ENCODE data around the gene LAMB1.

LAMB1 gene

DNA sequence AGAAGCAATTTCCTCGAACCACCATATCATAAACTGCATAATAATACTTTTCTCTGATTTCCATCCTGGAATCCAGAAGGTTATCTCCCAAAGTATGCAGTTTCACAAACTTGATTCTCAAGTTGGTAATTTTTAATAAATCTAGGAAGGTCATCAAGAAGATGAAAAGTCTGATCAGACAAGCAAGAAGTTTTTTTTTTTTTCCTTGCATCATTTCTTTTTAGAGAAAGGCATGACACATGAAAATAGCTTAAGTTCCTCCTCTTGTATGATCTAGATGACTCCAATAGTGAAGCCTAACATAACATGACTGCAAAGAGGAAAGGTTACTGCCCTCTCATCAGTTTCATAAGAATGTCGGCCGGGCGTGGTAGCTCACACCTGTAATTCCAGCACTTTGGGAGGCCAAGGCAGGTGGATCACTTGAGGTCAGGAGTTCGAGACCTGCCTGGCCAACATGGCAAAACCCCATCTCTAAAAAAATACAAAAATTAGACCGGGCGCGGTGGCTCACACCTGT is 22.2 kb downstream of the LAMB1 start:
- H3K9me3 ChIP-seq (replicated peaks; ENCODE audit: insufficient read depth, low read length), result no peaks in the 10 kb centered on the region
- no peaks in the 10 kb centered on the region for H3F3A ChIP-seq (ENCODE audit: insufficient read depth, low read length)
- no peak overlapping the region for H2AFZ ChIP-seq (ENCODE audit: low read length)
- H3K9me2 ChIP-seq (replicated peaks; ENCODE audit: insufficient read depth, low read length), result no peaks in the 10 kb centered on the region
- DNase-seq, result no peak
- no peaks in the 10 kb centered on the region for H3K4me1 ChIP-seq (ENCODE audit: low read length)
- no peaks in the 10 kb centered on the region for H3K36me3 ChIP-seq (replicated peaks; ENCODE audit: insufficient read depth, low read length)
- H4K20me1 ChIP-seq (ENCODE audit: insufficient read depth, low read length), result no peaks in the 10 kb centered on the region
- TF ChIP-seq, protein P1, sequence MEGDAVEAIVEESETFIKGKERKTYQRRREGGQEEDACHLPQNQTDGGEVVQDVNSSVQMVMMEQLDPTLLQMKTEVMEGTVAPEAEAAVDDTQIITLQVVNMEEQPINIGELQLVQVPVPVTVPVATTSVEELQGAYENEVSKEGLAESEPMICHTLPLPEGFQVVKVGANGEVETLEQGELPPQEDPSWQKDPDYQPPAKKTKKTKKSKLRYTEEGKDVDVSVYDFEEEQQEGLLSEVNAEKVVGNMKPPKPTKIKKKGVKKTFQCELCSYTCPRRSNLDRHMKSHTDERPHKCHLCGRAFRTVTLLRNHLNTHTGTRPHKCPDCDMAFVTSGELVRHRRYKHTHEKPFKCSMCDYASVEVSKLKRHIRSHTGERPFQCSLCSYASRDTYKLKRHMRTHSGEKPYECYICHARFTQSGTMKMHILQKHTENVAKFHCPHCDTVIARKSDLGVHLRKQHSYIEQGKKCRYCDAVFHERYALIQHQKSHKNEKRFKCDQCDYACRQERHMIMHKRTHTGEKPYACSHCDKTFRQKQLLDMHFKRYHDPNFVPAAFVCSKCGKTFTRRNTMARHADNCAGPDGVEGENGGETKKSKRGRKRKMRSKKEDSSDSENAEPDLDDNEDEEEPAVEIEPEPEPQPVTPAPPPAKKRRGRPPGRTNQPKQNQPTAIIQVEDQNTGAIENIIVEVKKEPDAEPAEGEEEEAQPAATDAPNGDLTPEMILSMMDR (IDR thresholded peaks at IDR 0.05; ENCODE audit: low read length), result no peak
- no peak for TF ChIP-seq EZH2 (optimal IDR thresholded peaks at IDR 0.05; ENCODE audit: low read depth, low read length)
- no peak for TF ChIP-seq EZH2phosphoT487 (IDR thresholded peaks at IDR 0.05; ENCODE audit: low read length)
- no peaks in the 10 kb centered on the region for H3K79me2 ChIP-seq (ENCODE audit: low read length)
- H3K27me3 ChIP-seq (replicated peaks; ENCODE audit: insufficient read depth, low read length), result no peaks in the 10 kb centered on the region
- no peak overlapping the region for H3K4me2 ChIP-seq (ENCODE audit: low read depth, low read length)
- no peak overlapping the region for H3K4me3 ChIP-seq (ENCODE audit: low read length)
- H3K9ac ChIP-seq (ENCODE audit: low read length), result no peak overlapping the region
- no peak overlapping the region for H3K27ac ChIP-seq (ENCODE audit: low read length)

DNA sequence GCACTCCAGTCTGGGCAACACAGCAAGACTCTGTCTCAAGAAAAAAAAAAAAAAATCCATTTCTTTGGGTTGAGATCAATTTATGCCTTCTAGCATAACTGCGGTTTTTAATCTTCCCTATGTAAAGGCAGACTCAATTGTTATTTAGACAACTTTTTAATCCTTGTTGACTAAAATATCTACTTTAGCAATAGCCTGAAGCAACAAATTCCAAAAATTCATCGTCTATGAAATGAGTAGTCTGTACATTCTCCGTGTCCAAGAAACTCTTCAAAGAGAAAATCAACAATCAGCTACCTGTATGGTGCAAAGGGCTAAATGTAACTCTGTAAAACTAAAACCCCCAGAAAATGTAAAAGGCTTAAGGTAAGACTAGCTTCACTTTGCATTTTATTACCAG is 22.8 kb downstream of the LAMB1 start:
- no peaks in the 10 kb centered on the region for H3K36me3 ChIP-seq (replicated peaks; ENCODE audit: insufficient read depth, low read length)

DNA sequence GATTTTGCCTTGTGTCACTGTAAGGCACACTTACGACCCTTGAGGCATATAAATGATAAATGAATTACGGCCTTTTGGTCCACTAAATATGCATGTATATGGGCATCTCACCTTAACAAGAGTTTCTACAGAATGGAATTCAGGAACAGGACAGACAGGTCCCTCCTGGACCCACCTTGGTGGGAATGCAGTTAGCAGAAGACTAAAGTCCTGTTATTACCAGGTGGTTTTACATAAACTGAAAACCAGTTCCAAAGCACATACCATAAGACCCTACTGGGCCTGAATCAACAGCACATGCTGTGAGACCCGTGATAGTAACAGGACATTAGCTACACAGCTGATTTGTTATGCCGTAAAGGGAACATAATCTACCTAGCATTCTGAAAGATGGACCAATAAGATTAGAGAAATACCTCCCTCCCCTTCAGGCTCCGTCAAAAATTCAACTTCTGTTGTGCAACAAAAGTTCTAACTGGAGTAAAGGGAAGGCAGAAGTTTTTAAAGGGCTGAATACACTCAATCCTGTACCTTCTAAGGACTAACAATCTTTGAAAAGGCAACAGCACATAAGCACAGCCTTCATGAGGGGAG is 24.0 kb downstream of the LAMB1 start:
- no peaks in the 10 kb centered on the region for H3K79me2 ChIP-seq (ENCODE audit: low read length)
- no peaks in the 10 kb centered on the region for H4K20me1 ChIP-seq (ENCODE audit: insufficient read depth, low read length)
- H3K4me3 ChIP-seq (ENCODE audit: low read length), result no peak overlapping the region
- DNase-seq, result no peak
- H3K9me3 ChIP-seq (replicated peaks; ENCODE audit: insufficient read depth, low read length), result no peaks in the 10 kb centered on the region
- H3K4me2 ChIP-seq (ENCODE audit: low read depth, low read length), result no peak overlapping the region
- H2AFZ ChIP-seq (ENCODE audit: low read length), result no peak overlapping the region
- H3K27ac ChIP-seq (ENCODE audit: low read length), result no peak overlapping the region
- H3K9me2 ChIP-seq (replicated peaks; ENCODE audit: insufficient read depth, low read length), result no peaks in the 10 kb centered on the region
- H3K9ac ChIP-seq (ENCODE audit: low read length), result no peak overlapping the region
- TF ChIP-seq EZH2phosphoT487 (IDR thresholded peaks at IDR 0.05; ENCODE audit: low read length) (no peak), EZH2 (optimal IDR thresholded peaks at IDR 0.05; ENCODE audit: low read depth, low read length) (no peak)
- TF ChIP-seq, protein P1 (IDR thresholded peaks at IDR 0.05; ENCODE audit: low read length), result no peak
- no peaks in the 10 kb centered on the region for H3K4me1 ChIP-seq (ENCODE audit: low read length)
- no peaks in the 10 kb centered on the region for H3K27me3 ChIP-seq (replicated peaks; ENCODE audit: insufficient read depth, low read length)
- no peaks in the 10 kb centered on the region for H3F3A ChIP-seq (ENCODE audit: insufficient read depth, low read length)
- H3K36me3 ChIP-seq (replicated peaks; ENCODE audit: insufficient read depth, low read length), result no peaks in the 10 kb centered on the region

More for the DNA sequence above, 22.8 kb downstream of the LAMB1 start:
- TF ChIP-seq EZH2phosphoT487 (IDR thresholded peaks at IDR 0.05; ENCODE audit: low read length) (no peak), EZH2 (optimal IDR thresholded peaks at IDR 0.05; ENCODE audit: low read depth, low read length) (no peak)
- TF ChIP-seq, protein P1 (IDR thresholded peaks at IDR 0.05; ENCODE audit: low read length), result no peak
- Histone ChIP-seq H2AFZ (ENCODE audit: low read length) (no peak overlapping the region), H3K27me3 (replicated peaks; ENCODE audit: insufficient read depth, low read length) (no peaks in the 10 kb centered on the region), H3K4me2 (ENCODE audit: low read depth, low read length) (no peak overlapping the region), H3K9me3 (replicated peaks; ENCODE audit: insufficient read depth, low read length) (no peaks in the 10 kb centered on the region), H3K27ac (ENCODE audit: low read length) (no peak overlapping the region), H3K4me1 (ENCODE audit: low read length) (no peaks in the 10 kb centered on the region), H3K79me2 (ENCODE audit: low read length) (no peaks in the 10 kb centered on the region), H3K9me2 (replicated peaks; ENCODE audit: insufficient read depth, low read length) (no peaks in the 10 kb centered on the region), H3F3A (ENCODE audit: insufficient read depth, low read length) (no peaks in the 10 kb centered on the region), H4K20me1 (ENCODE audit: insufficient read depth, low read length) (no peaks in the 10 kb centered on the region), H3K4me3 (ENCODE audit: low read length) (no peak overlapping the region), H3K9ac (ENCODE audit: low read length) (no peak overlapping the region)
- DNase-seq, result no peak

Measured in MM.1S (cell line).